VCaP (cell line): ENCODE data around the gene P4HA3.

Source experiments
- H3K27ac ChIP-seq: fragments of 450-650 bp; 2 replicates; pipeline ENCODE4 v1.5.1; 2017
- CTCF ChIP-seq: fragments of 450-650 bp; conservative IDR thresholded peaks from 2 replicates; pipeline ENCODE4 v1.5.1; 2017; ENCODE audit warnings: mild to moderate bottlenecking, moderate library complexity

P4HA3 gene

DNA sequence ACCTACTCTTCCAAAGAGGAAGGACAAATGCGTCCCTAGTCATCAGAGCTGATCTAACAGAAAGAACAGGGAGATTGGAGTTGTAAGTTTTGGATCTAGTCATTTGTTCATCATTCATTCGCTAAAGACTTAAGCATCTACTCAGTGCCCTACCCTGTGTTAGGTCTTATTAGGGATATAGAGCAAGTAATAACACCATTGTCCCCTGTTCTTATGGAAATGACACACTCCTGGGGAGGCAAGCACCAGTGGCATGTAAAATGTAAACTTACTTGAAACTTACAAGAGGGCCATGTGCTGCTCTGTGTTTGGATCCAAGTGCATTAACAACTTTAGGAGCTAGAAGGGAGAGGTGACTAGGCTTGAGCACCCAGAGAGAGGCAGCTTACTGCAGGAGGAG lies 61.9 kb downstream of the P4HA3 start:
- no peak overlapping the region for H3K27ac ChIP-seq
- TF ChIP-seq CTCF = no peak

- TF ChIP-seq CTCF = no peak
Observed at GRCh38 chr11:74248469-74248868, 63.0 kb downstream of the P4HA3 start.

GRCh38 chr11:74238243-74238642 lies 73.2 kb downstream of the P4HA3 start:
- H3K27ac ChIP-seq = no peak overlapping the region
- TF ChIP-seq CTCF = no peak

More at GRCh38 chr11:74248469-74248868, 63.0 kb downstream of the P4HA3 start:
- no peak overlapping the region for H3K27ac ChIP-seq

DNA sequence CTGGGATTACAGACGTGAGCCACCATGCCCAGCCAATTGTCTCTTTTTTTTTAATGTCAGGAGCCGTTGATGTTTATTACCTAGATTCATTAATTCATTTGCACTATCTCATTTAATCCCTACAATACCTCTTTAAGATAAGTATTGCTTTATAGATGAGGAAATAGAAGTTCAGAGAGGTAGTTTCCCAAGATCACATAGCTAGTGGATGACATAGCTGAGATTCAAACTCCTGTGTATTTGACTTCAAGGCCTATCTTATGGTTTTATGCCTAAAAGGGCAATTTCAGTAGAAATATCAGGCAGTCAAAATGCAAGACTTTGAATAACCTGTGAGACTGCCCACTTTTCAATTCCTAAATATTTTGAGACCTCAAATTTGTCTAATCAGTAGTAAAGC lies 73.9 kb downstream of the P4HA3 start:
- H3K27ac ChIP-seq = no peak overlapping the region
- no peak for TF ChIP-seq CTCF

- no peak for TF ChIP-seq CTCF
- no peak overlapping the region for H3K27ac ChIP-seq
Observed at GRCh38 chr11:74235121-74235520, 76.3 kb downstream of the P4HA3 start.

- TF ChIP-seq CTCF = no peak
- H3K27ac ChIP-seq = no peak overlapping the region
Observed at GRCh38 chr11:74233683-74234082, 77.8 kb downstream of the P4HA3 start.

DNA sequence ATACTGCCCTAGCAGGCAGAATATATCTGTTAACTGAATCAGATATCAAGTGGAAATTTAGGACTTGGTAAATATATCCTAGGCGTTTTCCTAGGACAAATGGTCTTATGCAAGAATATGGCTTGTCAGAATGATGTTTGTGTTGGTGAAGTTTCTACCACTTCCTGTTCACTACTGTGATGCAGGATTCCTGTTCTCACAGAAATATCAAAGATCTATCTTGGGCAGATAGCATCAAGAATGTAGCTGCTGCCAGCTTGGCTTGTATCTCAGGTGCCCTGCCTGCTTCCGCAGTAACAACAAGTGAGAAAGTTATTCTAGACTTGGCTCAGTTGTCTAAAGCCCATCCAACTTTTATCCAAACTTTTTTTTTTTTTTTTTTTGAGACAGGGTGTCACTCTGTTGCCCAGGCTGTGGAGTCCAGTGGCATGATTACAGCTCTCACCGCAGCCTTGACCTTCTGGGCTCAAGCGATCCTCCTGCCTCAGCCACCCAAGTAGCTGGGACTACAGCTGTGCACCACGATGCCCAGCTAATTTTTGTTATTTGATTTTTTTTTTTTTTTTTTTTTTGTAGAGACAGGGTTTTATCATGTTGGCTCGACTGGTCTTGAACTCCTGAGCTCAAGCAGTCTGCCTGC lies 79.0 kb downstream of the P4HA3 start:
- no peak for TF ChIP-seq CTCF
- H3K27ac ChIP-seq = peak overlapping the region; percentile 2

GRCh38 chr11:74226907-74227306 lies 84.5 kb downstream of the P4HA3 start:
- TF ChIP-seq CTCF = no peak
- no peak overlapping the region for H3K27ac ChIP-seq
